Measurements from ENCODE around the gene TACC3.

GRCh38 chr4:1683736-1684505, 37.4 kb upstream of the TACC3 start, which contains the start of gene FAM53A:
- TF ChIP-seq CTCF (IDR thresholded peaks at IDR 0.05) = peak in 1 of 6 experiments; percentile 30
- TF ChIP-seq POLR2A (IDR thresholded peaks at IDR 0.05) = peak in 2 of 4 donors; percentile 50 to 59

All from esophagus squamous epithelium (tissue), 4 donors.